ENCODE results near the gene UBE3C. TPM values are rescaled to one million over a fixed set of nuclear protein-coding genes. Genes with fewer than 3 reads are reported as not detected.

UBE3C gene
- total and polyA plus RNA-seq, 9 of the 15 experiments (the other 6 are each of a cell fraction or from before 2014, with no cell fraction given): 9.6 to 91.7 (median 75.4) TPM

- TF ChIP-seq ESRRA (IDR thresholded peaks at IDR 0.05; ENCODE audit: borderline replicate concordance, low read depth): peak; percentile 57; the same call in 1 of the 2 replicates
- peak; percentile 96; the same call in 1 of the 2 replicates for TF ChIP-seq FOXP4 (CRISPR knock-in tag; IDR thresholded peaks at IDR 0.05; ENCODE audit: borderline replicate concordance)
- TF ChIP-seq SMAD2 (IDR thresholded peaks at IDR 0.05; ENCODE audit: low read depth, low read length): no peak
- peak; percentile 83 for TF ChIP-seq KLF13 (tag; IDR thresholded peaks at IDR 0.05; ENCODE audit: borderline replicate concordance, low read depth)
- TF ChIP-seq ZBTB34 (CRISPR knock-in tag; IDR thresholded peaks at IDR 0.05): peak; percentile 22; the same call in 1 of the 2 replicates
- TF ChIP-seq POLR2B (IDR thresholded peaks at IDR 0.05; ENCODE audit: low read depth, partially characterized antibody): peak; percentile 76
- peak; percentile 42 for TF ChIP-seq DACH1 (IDR thresholded peaks at IDR 0.05; ENCODE audit: partially characterized antibody)
- TF ChIP-seq TBP (optimal IDR thresholded peaks at IDR 0.05; ENCODE audit: low read depth, low read length): peak; percentile 50
- TF ChIP-seq ETS1 (conservative IDR thresholded peaks at IDR 0.05; ENCODE audit: control insufficient read depth, low read depth, low read length): peak; percentile 54; the same call in 1 of the 2 replicates
- TF ChIP-seq CREB3 (tag; conservative IDR thresholded peaks at IDR 0.05; ENCODE audit: low read depth): peak; percentile 95
- TF ChIP-seq ZFX (CRISPR knock-in tag; IDR thresholded peaks at IDR 0.05): peak; percentile 99
- TF ChIP-seq C11orf30 (IDR thresholded peaks at IDR 0.05; ENCODE audit: low read depth): no peak
- TF ChIP-seq CREB1 (IDR thresholded peaks at IDR 0.05): peak; percentile 87
- peak; percentile 90 for TF ChIP-seq CREB1 (CRISPR knock-in tag; IDR thresholded peaks at IDR 0.05)
- TF ChIP-seq ZNF518B (CRISPR knock-in tag; IDR thresholded peaks at IDR 0.05): no peak
Observed at GRCh38 chr7:157138424-157139110, at the start of gene UBE3C (continued).

Data from K562 (cell line).